ENCODE results near the gene IQSEC3.
"Not testable (repeated sequence)": the region's sequence is repeated elsewhere in the genome, so short reads cannot be mapped to it uniquely, and the experiment has no call there.

IQSEC3 gene

DNA sequence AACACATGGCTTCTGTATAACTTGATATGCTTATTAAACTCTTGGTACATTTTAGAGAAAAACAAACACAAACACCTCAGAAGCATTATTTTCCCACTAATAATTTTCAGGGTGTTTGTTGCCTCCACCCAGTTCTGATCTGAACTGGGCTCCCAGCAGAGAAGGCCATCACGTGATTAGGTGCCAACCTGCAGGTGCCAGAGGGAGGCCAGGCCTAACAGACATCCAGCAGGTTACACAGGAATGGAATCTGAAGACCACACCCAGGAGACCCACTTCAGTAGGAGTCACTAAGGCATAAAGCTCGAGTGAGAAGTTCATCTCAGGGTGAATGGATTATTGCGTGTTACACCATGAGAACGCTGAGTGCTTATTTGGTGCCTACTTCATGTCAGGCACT is 138.5 kb downstream of the IQSEC3 start:
- DNase-seq: no peak

- no peak for DNase-seq
These were observed 140.3 kb downstream of the IQSEC3 start for GRCh38 chr12:206746-207440.

GRCh38 chr12:207804-208203 is 141.2 kb downstream of the IQSEC3 start:
- no peak for DNase-seq

- DNase-seq: no peak
These were observed 142.2 kb downstream of the IQSEC3 start for GRCh38 chr12:208813-209212.

DNA sequence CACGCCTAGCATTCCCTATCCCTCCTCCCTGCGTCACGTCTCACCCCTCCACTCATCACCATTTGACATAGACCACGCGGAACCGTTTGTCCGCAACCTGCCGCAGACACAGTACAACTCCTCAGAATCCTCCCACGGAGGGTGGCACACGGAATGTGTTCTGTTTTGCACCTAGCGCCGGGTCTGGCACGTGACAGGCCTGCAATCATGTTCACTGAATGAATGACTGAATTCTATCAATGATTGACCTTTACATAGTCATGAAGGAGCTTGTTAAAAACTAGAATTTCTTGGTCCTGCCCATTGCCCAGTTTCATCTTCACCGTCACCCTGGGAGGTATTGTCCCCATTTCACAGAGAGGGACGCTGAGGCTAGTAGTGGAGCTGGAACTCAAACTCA is 142.7 kb downstream of the IQSEC3 start:
- DNase-seq: no peak

- DNase-seq: no peak
These were observed 143.3 kb downstream of the IQSEC3 start for GRCh38 chr12:209851-210250.

DNA sequence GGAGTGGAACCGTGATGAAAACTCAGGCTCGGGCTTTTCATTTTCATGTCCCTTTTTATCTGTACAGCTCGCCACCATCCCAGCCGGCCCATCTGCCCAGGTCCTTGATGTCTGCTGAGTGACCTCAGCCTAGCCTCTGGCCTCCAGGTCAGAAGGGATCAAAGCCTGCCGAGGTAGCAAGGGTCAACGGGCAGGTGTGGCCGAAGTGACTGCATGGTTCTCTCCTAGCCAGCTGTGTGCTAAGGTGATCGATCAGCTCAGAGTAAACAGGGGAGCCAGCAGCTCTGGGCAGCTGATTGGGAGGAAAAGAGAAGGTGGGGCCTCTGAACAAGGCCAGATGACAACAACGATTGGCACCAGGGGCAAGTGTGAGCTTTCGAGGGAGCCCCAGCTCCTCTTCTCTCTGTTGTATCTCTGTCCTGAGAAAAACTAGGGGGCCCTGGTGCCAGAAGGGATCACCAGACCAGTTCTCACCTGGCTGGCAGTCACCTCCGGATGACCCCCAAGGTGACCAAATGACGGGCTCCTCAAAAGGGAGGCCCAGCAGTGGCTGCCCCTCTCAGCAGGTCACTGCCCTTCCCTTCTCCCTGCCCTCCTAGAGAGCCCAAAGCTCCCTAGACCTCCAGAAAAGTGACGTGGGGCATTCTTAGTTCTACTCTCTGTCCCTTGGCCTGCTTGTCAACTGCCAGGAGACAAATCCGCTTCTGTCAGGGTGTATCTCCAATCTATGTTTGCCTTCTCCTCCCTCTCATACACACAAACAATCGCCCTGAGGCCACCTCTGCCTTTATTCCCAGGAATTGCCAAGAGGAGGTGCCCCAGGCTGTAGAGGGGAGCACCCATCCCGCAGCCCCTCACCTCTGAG is 143.9 kb downstream of the IQSEC3 start:
- DNase-seq: no peak

DNA sequence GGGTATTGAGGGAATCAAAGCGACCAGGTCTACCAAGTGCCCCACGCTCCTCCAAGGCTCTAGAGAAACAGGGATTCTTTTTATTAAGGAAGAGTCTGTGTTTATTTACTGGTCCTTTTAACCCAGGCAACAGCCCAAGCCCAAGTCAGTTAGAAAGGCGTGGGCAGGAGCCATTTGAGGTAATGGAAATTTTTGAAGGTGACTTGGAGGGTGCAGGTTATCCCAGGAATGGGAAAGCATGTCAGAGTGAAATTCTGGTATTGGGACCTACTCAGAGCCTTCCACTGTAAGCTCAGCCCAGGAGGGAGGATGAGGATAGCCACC is 144.5 kb downstream of the IQSEC3 start:
- DNase-seq: no peak

- DNase-seq: no peak
These were observed 145.3 kb downstream of the IQSEC3 start for GRCh38 chr12:211639-212414.

- no peak for DNase-seq
These were observed 145.8 kb downstream of the IQSEC3 start for GRCh38 chr12:212415-212714.

DNA sequence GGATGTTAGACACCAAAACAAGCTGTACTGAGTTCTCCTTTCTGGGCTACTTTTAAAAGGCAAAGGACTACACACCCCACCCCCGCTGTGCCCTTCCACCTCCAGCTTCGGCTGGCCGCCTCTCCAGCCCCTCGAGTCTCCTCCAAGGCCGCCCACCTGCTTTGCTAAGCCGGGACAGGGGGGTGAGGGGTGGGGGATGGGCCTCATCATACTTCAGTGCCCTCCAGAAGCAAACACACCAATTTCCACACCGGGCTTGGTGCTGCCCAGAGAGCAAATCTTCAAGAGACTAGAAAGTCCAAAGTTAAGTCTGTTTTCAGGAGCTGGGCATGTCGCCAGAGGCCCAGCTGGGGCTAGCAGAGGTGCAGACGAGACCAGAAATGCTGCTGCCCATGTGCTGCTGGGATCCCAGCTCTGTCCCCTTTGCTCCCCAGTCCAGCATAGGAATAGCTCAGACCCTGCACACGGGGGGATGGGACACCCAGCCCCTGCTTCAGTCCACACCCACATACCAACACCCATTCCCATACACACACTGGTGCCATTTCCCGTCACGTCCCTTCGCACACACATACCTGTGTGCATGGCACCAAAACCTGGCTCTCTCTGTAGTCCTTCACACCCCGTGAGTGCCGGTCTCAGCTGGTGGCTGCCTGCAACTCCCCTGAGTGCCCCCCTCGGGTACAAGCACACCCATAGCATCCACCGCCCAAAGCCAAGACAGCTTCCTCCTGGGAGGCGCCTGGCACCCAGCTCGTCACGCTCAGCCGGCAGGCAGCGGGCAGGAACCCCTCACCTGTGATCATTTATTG is 146.4 kb downstream of the IQSEC3 start:
- no peak for DNase-seq

DNA sequence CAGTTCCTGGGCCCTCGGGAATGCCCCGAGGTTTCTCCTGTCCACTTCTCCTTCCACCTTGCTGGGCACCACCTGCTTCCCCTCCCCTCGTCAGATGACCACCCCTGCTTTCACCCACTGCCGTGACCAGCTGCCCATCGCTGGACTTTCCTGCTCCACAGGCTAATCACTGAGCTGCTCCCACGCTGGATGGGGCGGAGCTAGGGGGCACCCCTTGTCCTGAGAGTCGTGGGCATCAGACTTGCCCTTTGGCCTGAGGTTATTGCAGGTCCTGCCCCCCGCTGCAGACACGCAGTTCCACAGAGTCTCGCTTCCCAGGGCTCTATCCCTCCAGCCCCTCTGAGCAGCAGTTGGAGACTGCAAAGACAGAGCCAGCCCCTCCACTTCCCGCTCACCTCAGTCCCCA is 147.0 kb downstream of the IQSEC3 start:
- DNase-seq: no peak

- DNase-seq: no peak
These were observed 147.6 kb downstream of the IQSEC3 start, which contains the start of gene SLC6A12 for GRCh38 chr12:214003-214741. Gene SLC6A12, minus strand, starts transcription at chr12:214157. Its CDS starts 4,171 bp downstream, at chr12:209986.

DNA sequence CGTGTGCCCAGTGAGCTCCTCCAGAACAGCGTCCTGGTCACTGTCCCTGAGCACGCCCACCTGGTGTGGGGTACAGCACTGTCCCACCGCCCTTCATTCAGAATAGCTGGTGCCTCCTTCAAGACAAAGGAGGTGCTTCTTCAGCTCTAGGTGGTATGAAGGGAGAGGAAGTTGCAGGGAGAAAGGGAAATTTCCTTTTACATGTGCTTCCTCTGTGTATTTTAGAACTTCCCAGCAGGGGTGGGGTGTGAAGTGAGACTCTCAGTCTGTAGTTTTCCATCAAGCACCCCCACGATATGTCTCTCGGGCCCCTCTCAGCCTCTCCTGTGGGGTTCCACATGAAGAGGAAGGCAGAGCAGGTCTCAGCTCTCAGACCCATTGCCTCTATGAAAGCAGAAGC is 148.5 kb downstream of the IQSEC3 start:
- DNase-seq: no peak

GRCh38 chr12:217029-217428 is 150.5 kb downstream of the IQSEC3 start:
- DNase-seq: not testable (repeated sequence)

- DNase-seq: no peak
These were observed 151.7 kb downstream of the IQSEC3 start for GRCh38 chr12:218221-218620.

GRCh38 chr12:218728-219590 is 152.4 kb downstream of the IQSEC3 start:
- no peak for DNase-seq

- peak; percentile 74 for DNase-seq
These were observed 153.4 kb downstream of the IQSEC3 start for GRCh38 chr12:219891-220352.

DNA sequence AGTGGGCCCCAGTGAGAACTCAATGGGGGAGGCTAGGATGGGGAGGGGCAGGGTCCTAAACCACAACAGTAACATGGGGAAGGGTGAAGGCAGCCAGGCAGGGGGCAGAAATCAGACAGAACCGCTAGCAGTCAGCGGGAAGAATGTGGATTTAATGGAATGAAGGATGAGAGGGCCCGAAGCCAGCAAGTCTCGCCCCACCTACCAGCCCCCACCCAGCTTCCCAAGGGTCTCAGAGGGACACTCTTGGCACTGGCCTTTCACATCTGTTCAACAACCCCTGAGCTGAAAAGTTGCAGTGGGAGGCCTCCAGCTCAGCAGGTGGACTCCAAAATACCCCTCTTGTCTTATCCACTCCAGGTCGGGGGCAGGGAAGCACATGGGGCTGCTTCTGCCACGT is 153.9 kb downstream of the IQSEC3 start:
- DNase-seq: no peak

DNA sequence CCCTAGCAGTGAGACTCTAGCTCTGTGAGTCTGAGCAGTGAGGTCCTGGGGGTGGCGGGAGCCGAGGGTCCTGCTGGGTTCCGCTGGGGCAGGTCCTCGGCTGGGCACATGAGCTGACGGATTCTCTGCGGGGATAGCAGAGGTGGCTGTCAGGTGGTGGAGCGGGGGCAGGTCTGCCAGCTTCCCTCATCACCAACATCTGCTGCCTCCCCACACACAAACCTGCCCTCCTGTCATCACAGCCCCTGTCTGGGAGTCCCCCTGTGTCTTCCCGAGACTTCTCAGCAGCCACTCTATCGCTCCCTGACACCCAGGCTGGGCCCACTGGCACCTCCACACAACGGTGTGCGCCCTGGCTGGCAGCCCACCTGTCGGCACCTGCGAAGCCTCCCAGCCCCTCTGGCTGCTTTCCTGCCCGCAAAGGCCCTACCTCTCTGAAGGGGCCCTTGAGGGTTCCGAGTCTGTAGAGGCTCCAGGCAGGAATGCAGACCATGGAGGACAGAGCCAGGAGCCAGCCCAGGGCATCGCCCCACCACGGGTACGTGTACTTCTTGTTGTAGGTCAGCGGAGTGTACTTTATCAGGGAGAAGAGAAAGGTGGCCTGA is 154.5 kb downstream of the IQSEC3 start:
- no peak for DNase-seq

DNA sequence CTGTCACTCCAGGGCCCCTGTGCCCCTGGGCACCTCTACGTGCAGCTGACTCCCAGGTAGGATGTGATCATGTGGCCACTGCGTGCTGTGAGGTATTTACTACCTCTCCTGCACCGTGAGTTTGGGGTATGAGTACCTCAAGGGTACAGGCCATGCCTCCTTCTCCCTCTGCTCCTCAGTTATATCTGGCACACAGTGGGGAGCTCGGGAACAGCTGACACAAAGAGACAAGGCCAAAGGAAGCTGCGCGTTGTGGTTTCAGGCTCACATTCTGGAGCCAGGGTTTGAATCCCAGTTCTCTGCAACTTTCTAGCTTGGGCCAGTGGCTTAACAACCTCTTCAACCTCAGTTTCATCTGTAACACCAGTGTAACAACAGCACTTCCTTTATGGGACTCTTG is 155.2 kb downstream of the IQSEC3 start:
- no peak for DNase-seq

Data from NCI-H1092 (cell line).